HG03060 (cell line): ENCODE results near the gene CD63.

ENCODE experiments used
- ATAC-seq: cut with Tn5 transposase; IDR thresholded peaks from one replicate; pipeline ENCODE4 v1.9.1; 2021; ENCODE audit warnings: low read depth, moderate number of reproducible peaks; ENCODE audit not compliant: unreplicated experiment

The CD63 gene

DNA sequence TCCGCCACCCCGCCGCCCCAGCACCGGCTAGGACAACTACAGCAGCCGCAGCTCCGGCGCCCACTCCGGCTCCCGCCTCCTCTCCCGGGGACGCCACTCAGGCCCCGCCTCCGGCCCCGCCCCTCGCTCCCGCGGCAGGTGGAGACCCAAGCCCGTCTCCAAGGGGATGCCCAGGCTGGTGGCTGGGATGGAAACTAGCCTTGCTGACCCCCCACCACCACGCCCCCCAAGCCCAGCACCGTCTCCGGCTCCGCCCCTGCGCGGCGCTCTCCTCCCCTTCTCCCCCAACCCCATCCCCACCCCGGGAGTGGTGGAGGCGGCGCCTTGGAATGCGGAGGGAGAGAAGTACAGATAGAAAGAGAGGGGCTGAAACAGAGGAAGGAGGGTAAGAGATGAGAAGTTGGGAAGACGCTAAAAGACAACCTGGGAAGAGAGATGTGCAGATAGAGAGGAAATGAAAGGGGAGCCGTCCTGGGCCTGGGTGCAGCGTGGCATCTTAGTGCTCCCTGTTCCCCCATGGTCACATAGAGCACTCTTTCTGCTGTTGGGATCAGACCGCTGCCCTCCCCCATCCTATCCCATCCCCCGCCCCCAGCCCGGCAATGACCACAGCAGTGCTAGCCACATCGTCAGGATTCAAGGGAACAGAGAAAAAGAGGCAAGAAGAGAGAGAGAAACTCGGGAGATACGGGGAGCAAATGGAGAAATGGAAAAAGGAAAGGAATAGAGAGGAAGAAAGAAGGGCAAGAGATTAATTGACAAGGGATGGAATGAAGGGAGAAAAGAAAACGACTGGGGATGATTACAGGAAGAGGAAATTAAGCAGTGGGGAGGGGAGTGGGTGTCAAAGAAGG is 20.7 kb downstream of the CD63 start, which contains the start of gene ITGA7:
Gene ITGA7 (minus strand): TSS at position 64 of the 854 bp plus-strand sequence. CDS start 222 bp downstream, outside the sequence.
- ATAC-seq, result no peak

DNA sequence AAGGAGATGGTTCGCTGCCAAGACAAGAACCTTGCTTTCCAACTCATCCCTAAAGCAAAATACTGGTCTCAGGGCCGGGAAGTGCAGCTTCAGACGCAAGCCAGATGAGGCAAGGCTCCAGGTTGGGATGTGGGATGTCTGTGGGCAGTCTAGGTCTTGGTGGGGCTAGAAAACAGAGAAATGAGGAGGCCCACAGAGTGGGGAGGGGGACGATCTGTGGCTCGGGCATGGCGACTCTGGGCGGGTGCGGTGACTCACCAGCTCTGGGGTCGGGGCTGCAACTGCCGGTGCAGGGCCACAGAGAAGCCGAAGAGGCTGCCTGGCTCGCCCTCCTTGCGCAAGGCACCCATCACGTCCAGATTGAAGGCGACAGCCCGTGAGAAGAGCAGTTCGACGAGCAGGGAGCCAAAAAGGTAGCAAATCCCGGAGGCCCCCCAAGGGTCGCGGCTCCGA is 21.6 kb downstream of the CD63 start:
- no peak for ATAC-seq

DNA sequence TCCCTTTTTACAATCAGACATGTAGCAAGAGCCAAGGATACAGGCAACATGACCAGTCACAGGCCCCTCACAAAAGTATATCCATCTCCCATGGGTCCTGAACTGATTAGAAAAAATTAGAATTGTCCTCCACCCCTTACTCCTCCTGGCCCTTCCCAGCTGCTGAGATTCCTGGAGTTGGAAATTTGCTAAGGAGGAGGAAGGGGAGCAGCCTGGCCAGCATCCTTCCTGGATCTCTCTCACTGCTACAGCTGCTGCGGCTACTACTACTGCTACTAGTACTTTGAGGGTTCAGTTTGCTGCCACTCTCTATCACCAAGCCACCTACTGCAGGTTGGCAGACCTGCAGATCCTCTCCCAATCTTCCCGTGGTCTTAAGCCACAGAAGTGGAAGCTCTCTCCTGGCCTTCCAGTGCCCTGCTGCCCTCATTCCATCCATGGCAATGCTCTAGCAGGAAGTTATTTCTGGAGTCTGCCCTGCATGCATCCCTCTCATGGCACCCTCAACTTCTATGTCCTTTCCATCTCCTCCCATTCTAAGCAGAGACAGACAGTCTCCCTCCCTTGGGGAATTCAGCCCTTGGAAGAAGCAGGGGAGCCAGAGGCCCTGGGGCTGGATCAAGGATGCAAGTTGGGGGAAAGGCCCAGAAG is 22.1 kb downstream of the CD63 start:
- ATAC-seq, result no peak

DNA sequence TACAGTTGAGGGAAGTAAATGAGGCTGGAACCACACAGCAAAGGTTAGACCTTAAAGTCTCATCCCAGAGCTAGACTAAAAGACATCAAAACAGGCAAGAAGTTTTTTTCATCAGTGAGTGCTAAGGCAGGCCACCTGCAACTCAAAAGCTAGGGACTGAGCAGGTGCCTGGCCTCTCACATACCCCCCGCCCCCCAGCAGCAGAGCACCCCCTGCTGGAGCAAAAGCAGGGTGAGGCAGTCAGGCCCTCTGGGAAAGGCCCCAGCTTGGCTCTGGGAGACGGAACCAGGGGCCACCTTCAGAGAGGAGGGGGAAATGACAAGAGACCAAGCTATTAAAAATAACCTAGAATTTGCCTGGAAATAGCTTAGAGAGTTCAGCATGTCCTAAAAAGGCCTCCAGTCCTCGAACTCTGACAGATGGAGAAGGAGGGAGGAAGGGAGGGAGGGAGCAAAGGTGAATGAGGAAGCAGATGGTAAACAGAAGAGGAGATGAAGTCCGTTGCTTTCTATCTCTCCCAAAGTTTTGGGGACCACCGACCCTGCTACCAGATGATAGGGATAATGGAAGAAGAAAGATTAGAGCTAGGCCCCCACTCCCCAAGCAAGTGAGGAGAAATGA is 22.9 kb downstream of the CD63 start:
- no peak for ATAC-seq

DNA sequence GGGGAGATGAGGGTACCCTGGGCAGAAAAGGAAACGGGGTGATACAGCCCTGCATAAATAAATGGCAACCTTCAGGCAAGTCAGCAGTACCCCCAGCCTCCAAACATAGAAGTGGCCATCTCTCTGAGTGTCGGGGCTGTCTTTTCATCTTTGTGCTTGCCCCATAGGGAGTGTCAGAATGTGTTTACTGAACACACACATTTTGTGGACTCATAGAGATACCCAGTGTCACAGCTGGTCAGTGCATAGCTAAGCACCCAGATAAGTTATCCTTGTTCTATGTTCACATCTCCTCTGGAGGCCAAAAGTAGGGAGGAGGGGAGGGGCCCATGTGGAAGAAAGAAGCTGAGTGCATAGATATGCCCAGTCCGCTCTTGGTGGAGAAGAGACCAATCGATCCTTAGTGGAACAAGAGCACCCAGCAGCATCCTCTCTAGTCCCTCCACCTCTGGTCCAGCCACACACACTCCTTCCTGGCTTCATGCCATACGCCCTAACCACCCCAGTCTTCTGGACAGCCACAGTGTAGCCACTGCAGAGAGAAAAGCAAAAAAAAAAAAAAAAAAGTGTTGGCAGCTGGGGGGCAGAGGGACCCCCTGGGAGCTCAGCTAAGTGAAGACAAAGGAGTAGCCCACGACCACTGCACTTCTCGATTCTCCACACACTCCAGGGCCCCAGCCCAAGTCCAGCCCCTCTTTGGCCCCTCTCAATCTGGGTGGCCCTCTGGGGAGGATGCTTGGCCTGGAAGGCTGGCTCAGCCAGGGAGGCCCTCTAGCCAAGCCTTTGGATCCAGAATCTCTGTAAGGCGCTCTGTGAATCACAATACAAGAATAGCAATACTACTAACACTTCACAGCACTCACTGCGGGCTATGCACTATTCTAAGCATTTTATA is 23.7 kb downstream of the CD63 start:
- no peak for ATAC-seq

DNA sequence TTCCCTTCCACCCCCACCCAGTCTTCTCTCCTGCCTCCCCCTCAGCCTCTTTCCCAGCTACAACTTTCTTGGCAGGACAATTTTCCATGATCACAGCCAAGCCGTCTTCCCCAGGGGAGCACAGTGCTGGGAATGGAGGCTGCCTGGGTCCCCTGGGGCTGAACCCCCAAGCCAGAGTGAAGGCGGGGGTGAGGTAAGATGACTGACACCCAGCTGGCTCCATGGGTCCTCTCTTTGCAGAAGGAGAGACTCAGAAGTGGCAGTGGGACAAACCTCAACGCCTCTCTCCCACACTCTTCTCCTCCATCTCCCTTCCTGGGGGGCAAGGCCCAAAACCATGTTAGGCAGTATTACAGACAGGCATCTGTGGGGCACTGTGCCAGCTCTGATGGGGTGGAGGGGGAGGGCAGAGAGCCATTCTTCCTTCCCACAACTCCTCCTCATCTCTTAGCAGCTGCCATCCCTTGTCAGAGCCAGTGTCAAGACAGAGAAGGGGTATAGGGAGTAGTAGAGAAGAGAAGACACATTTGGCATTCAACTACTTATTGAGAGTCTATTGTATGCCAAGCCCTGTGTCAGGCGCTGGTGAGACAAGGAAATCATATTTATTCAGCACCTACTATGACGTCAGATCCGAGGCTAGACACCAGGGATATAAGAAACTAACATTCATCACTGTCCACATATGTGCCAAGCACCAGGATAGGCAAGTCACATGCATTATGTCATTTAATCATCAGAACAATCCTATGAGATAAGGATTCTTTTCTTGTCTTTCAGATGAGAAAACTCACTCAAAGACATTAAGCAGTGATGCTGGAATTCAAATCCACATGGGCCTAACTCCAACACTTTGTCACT is 24.7 kb downstream of the CD63 start:
- ATAC-seq, result no peak

DNA sequence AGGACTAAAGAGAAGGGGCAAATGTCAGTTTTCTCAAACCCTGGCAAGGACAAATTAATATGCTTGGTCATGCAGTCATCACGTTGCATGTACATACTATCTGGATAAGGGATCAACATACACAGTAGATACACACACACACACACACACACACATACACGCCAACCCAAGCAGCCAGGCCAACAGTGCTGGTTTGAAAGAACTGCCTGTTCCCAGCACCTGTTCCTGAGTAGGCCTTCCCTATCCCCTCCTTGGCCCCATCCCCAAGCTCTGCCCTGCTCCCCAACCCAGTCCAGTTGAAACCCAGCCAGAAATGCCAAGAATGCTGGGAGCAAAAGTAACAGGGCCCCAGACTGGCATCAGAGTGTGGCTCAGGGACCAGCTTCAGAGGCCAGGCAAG is 25.5 kb downstream of the CD63 start:
- ATAC-seq, result no peak

DNA sequence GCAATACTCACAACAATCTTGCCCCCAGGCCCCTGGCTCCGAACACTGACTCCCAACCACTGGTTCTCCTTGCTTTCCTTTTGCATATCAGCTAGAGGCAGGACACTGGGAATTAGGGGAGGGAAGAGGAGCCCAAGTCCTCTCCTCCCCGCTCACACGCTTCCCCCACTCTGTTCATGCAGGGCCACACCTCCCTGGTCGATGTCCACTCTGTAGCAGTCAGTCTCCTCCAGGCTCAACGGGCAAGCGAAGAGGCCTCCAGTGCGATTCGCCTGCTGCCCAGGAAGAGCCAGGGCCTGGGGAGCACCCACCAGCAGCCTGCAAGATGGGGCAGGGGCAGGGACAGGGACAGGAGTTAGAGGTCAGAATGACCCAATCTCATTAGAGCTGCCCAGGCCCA is 25.9 kb downstream of the CD63 start:
- ATAC-seq, result no peak

DNA sequence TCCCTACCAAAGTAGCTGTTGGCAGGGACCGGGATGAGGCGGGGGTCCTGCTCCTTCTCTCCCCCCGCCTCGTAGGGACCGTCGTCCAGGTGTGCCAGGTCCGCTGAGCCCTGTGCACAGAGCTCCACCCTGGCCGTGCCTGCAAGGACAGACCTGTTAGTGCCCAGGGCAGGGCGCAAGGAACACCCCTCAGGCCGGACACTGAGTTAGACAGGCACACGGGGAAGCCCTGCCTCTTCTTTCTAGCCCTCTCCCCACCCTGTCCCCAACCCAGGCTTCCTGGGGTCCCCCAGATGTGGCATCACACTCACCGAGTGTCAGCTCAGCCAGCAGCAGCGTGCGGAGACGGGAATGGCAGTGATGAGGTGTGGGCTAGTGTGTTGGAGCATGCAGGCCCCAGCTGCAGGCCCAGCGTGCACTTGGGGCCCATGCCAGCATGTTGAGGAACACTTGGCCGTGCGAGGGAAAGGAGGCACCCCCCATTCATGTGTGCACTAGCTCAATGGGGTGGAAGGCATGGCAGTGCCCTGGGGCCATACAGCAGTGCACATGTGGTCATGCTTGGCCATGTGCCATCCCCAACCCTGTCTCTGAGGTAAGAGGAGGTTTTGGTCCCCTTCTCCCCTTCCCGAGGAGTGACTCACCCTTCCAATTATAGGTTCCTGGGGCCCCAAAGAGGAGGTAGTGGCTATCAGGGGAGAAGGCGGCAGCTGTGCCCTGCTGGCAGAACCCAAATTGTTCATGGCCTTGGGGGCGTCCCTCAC is 28.4 kb downstream of the CD63 start:
- no peak for ATAC-seq

DNA sequence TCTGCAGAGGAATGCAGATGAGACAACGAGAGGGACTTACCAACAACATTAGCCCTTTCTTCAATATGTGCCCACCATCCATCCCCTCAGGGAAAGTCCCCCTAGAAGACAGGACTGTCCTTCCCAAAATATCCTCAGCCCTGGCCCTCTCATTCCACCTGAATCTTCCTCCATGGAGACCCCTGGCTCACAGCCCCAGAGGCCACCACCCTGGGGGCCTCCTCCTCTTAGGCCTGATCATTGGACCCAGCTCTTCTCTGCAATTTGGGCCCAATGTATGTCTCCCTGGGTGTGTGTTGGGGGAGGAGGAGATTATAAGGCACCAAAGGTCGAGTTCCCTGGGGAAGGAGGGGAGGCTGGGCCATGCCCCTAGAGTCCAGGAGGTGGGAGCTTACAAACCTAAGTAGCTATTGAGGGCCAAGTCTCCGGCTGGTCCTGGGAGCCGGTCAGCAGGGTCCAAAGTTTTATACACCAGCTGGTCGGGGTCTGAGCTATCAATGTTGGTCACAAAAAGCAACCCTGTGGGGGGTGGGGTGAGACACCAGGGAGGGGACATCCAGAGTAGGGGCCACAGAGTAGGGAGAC is 29.2 kb downstream of the CD63 start:
- ATAC-seq, result no peak

DNA sequence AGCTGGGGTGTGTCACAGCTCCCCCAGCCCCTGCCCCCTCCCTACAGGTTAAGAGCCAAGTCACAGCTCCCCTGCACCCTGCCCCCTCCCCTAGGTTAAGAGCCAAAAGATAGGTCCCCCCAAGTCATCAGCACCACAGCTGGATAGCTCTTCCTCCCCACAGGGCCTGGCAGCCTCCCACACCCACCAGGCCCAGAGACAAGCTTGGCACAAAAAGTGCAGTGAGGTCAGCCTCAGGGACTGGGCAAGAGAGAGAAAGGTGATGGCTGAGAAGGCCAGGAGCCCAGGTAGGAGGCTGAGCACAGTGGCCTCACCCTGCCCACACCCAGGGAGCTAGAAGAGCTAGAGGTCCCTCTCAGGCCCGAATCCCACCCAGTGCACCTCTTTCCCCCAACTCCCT is 29.8 kb downstream of the CD63 start:
- ATAC-seq, result no peak

DNA sequence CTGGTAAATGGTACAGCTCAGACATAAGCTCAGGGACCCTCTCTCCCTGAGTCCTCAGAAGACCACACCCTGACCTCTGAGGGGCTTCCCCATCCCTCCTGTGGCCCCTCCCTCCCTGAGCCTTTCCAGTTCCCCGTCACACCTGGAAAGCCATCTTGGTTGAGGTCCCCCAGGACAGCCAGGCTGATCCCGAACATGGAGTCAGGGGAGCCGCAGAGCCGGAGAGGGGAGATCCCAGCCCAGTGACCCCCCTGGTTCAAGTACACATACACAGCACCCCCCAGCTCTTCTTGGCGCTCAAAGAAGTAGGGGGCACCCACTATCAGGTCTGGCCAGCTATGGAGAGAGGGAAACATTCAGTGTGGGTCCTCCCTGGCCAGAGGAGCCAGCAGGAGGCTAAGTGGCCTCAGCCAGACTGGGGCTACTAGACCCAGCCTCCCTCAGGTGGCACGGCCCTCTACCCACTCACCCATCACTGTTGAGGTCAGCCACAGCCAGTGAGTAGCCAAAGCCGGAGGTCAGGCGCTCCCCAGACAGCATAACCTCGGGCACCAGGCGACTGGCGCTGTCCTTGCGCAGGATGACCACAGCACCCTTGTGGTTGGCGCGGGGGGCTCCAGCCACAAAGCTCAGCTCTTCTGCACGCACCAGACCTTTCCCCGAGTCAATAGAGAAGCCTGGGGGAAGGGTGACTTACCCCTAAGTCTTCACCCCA is 30.4 kb downstream of the CD63 start:
- ATAC-seq, result no peak

DNA sequence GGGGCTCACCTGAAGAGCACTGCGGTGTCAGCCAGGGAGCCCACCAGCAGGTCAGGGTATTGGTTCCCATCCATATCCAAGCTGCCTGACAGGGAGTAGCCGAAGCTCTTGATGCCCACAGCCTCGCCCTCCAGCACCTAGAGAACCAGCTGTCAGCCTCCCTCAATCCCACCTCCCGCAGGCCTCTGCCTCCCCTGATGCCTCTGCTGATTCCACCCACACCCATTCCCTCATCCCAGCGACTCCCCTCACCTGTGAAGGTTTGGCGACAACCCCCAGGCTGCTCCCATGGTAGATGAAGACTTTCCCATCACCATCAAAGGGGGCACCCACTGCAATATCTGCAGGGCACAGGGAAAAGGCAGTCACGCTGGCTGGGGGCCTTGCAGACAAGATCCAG is 31.1 kb downstream of the CD63 start:
- no peak for ATAC-seq

DNA sequence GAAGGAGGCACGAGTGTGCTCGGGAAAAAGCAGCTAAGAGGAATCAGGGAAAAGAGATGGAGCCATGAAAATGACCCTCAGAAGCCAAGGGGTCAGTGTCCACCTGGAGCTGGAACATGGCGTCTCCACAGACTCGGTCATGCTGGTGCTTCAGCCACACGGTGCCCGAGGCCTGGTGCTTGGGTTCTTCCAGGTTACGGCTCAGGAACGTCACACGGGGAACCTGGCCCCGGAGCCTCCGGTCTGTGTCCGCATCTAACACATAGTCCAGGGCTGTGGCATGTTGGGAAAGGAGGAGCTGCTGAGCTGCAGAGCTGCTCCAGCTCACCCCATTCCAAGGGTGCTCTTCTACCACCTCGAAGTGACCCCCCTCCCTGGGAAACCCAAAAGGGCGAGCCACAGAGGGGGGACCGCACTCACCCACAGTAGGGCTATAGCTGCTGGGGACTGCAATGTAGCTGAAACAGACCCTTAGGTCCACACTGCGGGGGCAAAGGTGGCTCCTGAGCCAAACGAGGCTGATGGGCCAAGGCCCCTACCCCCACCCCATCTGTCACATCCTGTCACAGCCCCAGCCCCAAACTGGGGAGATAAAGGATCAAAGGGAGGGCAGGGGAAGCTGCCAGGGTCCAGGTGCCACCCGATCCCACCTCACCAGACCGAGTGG is 31.9 kb downstream of the CD63 start:
- no peak for ATAC-seq

DNA sequence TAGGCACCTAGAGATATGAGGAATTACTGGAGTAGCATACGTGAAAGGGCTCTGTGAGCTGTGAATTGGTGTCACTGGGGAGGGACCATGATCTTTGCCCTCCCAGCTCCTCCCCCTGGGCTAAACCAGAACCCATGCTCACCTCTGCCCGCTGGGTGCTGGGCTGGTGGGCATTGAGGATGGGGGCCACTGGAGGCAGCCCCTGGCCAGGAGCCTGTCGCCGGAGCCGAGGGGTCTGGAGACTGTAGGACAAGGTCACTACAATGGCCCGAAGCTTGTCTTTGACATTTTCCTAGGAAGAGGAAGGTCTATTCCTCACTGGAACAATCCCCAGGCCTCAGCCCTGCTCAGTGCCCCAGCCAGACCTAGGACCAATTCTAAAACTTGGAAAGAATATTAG is 32.7 kb downstream of the CD63 start:
- no peak for ATAC-seq

DNA sequence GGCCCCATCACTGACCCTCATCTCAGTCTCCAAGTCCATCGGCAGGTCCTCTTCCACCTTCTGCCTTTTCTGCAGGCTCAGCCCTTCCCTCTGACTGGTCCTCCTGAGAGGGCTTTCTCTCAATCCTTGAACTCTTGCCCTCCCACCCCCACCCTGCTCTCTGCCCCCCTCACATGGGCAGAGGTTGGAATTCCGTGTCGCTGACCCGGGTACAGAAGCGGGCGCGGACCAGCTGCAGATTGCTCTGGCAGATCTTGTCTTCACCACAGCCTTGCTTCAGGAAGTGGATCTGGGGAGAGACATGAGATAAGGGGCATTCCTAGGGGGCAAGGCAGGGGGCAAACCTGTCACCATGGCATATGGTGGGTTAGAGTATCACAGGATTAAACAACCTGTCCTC is 33.5 kb downstream of the CD63 start:
- ATAC-seq, result no peak

DNA sequence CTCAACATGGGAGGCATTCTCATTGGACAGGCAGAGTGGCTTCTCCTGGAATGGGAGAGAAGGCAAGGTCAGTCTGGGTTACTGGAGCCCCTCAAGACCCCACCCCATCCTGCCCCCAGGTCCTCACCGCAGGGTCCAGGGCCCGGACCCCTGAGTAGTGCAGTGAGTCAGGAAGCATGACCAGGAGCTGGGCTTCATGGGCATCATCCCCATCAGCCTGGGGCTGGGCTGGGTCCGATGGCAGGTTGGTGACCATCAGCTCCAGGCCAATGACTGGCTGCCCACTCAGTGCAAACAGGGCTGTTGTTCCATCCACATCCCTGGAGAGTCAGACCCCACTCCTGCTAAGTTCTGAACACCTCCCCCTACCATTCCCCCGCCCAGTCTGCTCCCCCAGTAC is 34.2 kb downstream of the CD63 start:
- ATAC-seq, result no peak

DNA sequence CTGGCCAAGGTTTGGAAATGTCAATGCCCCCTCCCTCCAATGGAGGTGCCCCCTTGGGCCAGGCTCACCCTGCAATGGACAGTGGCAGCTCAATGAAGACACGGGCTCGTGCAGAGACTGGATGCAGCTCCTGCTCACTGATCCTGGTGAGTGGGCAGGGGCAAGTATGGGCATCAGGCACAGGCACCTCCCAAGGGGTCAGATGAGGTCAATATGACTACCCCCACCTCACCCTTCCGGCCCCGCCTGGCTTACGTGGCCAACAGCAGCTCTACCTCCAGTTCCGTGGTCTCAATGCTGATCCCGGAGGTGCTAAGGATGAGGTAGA is 34.7 kb downstream of the CD63 start:
- ATAC-seq, result no peak
